Measurements from ENCODE around the gene CLTB. TPM values are rescaled to one million over a fixed set of nuclear protein-coding genes. Genes with fewer than 3 reads are reported as not detected.
A peak's percentile ranks its signal among the peaks of the same experiment; 100 is the strongest.

The CLTB gene
- polyA plus RNA-seq, 2 donors = 517 to 730 TPM

- peaks cover 0 to 23% of the 10 kb centered on the region in 2 donors for H3K36me3 ChIP-seq (ENCODE audit: control insufficient read depth in 2 of 2, insufficient read depth in 2 of 2, low read length in 1 of 2)
- peaks cover 3 to 27% of the 10 kb centered on the region in 2 donors for H3K4me1 ChIP-seq (ENCODE audit: control insufficient read depth in 2 of 2, insufficient read depth in 2 of 2, low read length in 1 of 2)
- 78 to 80% methylated on average over 6 of the region's 6 CpGs for WGBS, 2 donors
- no peaks in the 10 kb centered on the region for H3K27me3 ChIP-seq (ENCODE audit: control insufficient read depth in 1 of 2, insufficient read depth in 2 of 2, low read length in 2 of 2)
- peak overlapping the region; percentile 80 to 84 for H3K27ac ChIP-seq (ENCODE audit: low read depth in 2 of 2, low read length in 1 of 2)
- no peak overlapping the region for H3K4me3 ChIP-seq (ENCODE audit: low read depth in 1 of 2, low read length in 2 of 2)
- H3K9me3 ChIP-seq (ENCODE audit: control insufficient read depth in 2 of 2, insufficient read depth in 1 of 2, low read depth in 1 of 2, low read length in 1 of 2) = no peaks in the 10 kb centered on the region
Measured at GRCh38 chr5:176407456-176408251, 8.7 kb downstream of the CLTB start.

GRCh38 chr5:176406436-176407052 lies 9.8 kb downstream of the CLTB start:
- H3K9me3 ChIP-seq (ENCODE audit: control insufficient read depth in 2 of 2, insufficient read depth in 1 of 2, low read depth in 1 of 2, low read length in 1 of 2) = no peaks in the 10 kb centered on the region
- WGBS, 2 donors = 58 to 75% methylated on average over 9 of the region's 9 CpGs
- no peaks in the 10 kb centered on the region for H3K27me3 ChIP-seq (ENCODE audit: control insufficient read depth in 1 of 2, insufficient read depth in 2 of 2, low read length in 2 of 2)
- H3K4me3 ChIP-seq (ENCODE audit: low read depth in 1 of 2, low read length in 2 of 2) = no peak overlapping the region
- H3K36me3 ChIP-seq (ENCODE audit: control insufficient read depth in 2 of 2, insufficient read depth in 2 of 2, low read length in 1 of 2) = peaks cover 0 to 20% of the 10 kb centered on the region in 2 donors
- peak overlapping the region; percentile 80 to 84 for H3K27ac ChIP-seq (ENCODE audit: low read depth in 2 of 2, low read length in 1 of 2)
- H3K4me1 ChIP-seq (ENCODE audit: control insufficient read depth in 2 of 2, insufficient read depth in 2 of 2, low read length in 1 of 2) = peaks cover 4 to 25% of the 10 kb centered on the region in 2 donors

GRCh38 chr5:176405656-176406435 lies 10.5 kb downstream of the CLTB start:
- Histone ChIP-seq H3K9me3 (ENCODE audit: control insufficient read depth in 2 of 2, insufficient read depth in 1 of 2, low read depth in 1 of 2, low read length in 1 of 2) (no peaks in the 10 kb centered on the region), H3K27me3 (ENCODE audit: control insufficient read depth in 1 of 2, insufficient read depth in 2 of 2, low read length in 2 of 2) (no peaks in the 10 kb centered on the region), H3K4me1 (ENCODE audit: control insufficient read depth in 2 of 2, insufficient read depth in 2 of 2, low read length in 1 of 2) (peaks cover 4 to 25% of the 10 kb centered on the region in 2 donors), H3K27ac (ENCODE audit: low read depth in 2 of 2, low read length in 1 of 2) (peak overlapping the region; percentile 38 to 84), H3K4me3 (ENCODE audit: low read depth in 1 of 2, low read length in 2 of 2) (no peak overlapping the region), H3K36me3 (ENCODE audit: control insufficient read depth in 2 of 2, insufficient read depth in 2 of 2, low read length in 1 of 2) (peaks cover 0 to 21% of the 10 kb centered on the region in 2 donors)
- 79 to 85% methylated on average over 20 of the region's 20 CpGs for WGBS, 2 donors

GRCh38 chr5:176401281-176402205 lies 14.8 kb downstream of the CLTB start:
- Histone ChIP-seq H3K27me3 (ENCODE audit: control insufficient read depth in 1 of 2, insufficient read depth in 2 of 2, low read length in 2 of 2) (no peaks in the 10 kb centered on the region), H3K9me3 (ENCODE audit: control insufficient read depth in 2 of 2, insufficient read depth in 1 of 2, low read depth in 1 of 2, low read length in 1 of 2) (no peaks in the 10 kb centered on the region), H3K4me1 (ENCODE audit: control insufficient read depth in 2 of 2, insufficient read depth in 2 of 2, low read length in 1 of 2) (peaks cover 4 to 22% of the 10 kb centered on the region in 2 donors), H3K27ac (ENCODE audit: low read depth in 2 of 2, low read length in 1 of 2) (peak overlapping the region; percentile 87 to 94), H3K36me3 (ENCODE audit: control insufficient read depth in 2 of 2, insufficient read depth in 2 of 2, low read length in 1 of 2) (peaks cover 0 to 35% of the 10 kb centered on the region in 2 donors), H3K4me3 (ENCODE audit: low read depth in 1 of 2, low read length in 2 of 2) (no peak overlapping the region)
- WGBS, 2 donors = 80 to 83% methylated on average over 22 of the region's 22 CpGs

- peaks cover under 1 to 31% of the 10 kb centered on the region in 2 donors for H3K36me3 ChIP-seq (ENCODE audit: control insufficient read depth in 2 of 2, insufficient read depth in 2 of 2, low read length in 1 of 2)
- H3K4me1 ChIP-seq (ENCODE audit: control insufficient read depth in 2 of 2, insufficient read depth in 2 of 2, low read length in 1 of 2) = peaks cover 4 to 17% of the 10 kb centered on the region in 2 donors
- no peaks in the 10 kb centered on the region for H3K9me3 ChIP-seq (ENCODE audit: control insufficient read depth in 2 of 2, insufficient read depth in 1 of 2, low read depth in 1 of 2, low read length in 1 of 2)
- 53 to 56% methylated on average over 17 of the region's 17 CpGs for WGBS, 2 donors
- no peaks in the 10 kb centered on the region for H3K27me3 ChIP-seq (ENCODE audit: control insufficient read depth in 1 of 2, insufficient read depth in 2 of 2, low read length in 2 of 2)
- H3K27ac ChIP-seq (ENCODE audit: low read depth in 2 of 2, low read length in 1 of 2) = peak overlapping the region; percentile 87 to 94
- H3K4me3 ChIP-seq (ENCODE audit: low read depth in 1 of 2, low read length in 2 of 2) = no peak overlapping the region
Measured at GRCh38 chr5:176400382-176401156, 15.8 kb downstream of the CLTB start.

GRCh38 chr5:176397736-176398420 lies 18.5 kb downstream of the CLTB start:
- H3K9me3 ChIP-seq (ENCODE audit: control insufficient read depth in 2 of 2, insufficient read depth in 1 of 2, low read depth in 1 of 2, low read length in 1 of 2) = no peaks in the 10 kb centered on the region
- H3K27me3 ChIP-seq (ENCODE audit: control insufficient read depth in 1 of 2, insufficient read depth in 2 of 2, low read length in 2 of 2) = no peaks in the 10 kb centered on the region
- peaks cover 7 to 38% of the 10 kb centered on the region in 2 donors for H3K36me3 ChIP-seq (ENCODE audit: control insufficient read depth in 2 of 2, insufficient read depth in 2 of 2, low read length in 1 of 2)
- 92% methylated on average over 18 of the region's 18 CpGs for WGBS, 2 donors
- no peak overlapping the region for H3K4me3 ChIP-seq (ENCODE audit: low read depth in 1 of 2, low read length in 2 of 2)
- no peak overlapping the region for H3K27ac ChIP-seq (ENCODE audit: low read depth in 2 of 2, low read length in 1 of 2)
- H3K4me1 ChIP-seq (ENCODE audit: control insufficient read depth in 2 of 2, insufficient read depth in 2 of 2, low read length in 1 of 2) = peaks cover 2 to 13% of the 10 kb centered on the region in 2 donors

- peaks cover 7 to 50% of the 10 kb centered on the region in 2 donors for H3K36me3 ChIP-seq (ENCODE audit: control insufficient read depth in 2 of 2, insufficient read depth in 2 of 2, low read length in 1 of 2)
- 65 to 76% methylated on average over 6 of the region's 6 CpGs for WGBS, 2 donors
Measured at GRCh38 chr5:176396330-176396729, 20.0 kb downstream of the CLTB start.

More at GRCh38 chr5:176396330-176396729, 20.0 kb downstream of the CLTB start:
- Histone ChIP-seq H3K27me3 (ENCODE audit: control insufficient read depth in 1 of 2, insufficient read depth in 2 of 2, low read length in 2 of 2) (no peaks in the 10 kb centered on the region), H3K4me1 (ENCODE audit: control insufficient read depth in 2 of 2, insufficient read depth in 2 of 2, low read length in 1 of 2) (peaks cover 0 to 6% of the 10 kb centered on the region in 2 donors), H3K9me3 (ENCODE audit: control insufficient read depth in 2 of 2, insufficient read depth in 1 of 2, low read depth in 1 of 2, low read length in 1 of 2) (no peaks in the 10 kb centered on the region), H3K27ac (ENCODE audit: low read depth in 2 of 2, low read length in 1 of 2) (peak overlapping the region in 1 of 2 donors; percentile 34), H3K4me3 (ENCODE audit: low read depth in 1 of 2, low read length in 2 of 2) (no peak overlapping the region)
